ENCODE results near the gene BEST2. TPM values are rescaled to one million over a fixed set of nuclear protein-coding genes. Genes with fewer than 3 reads are reported as not detected.
A peak's percentile ranks its signal among the peaks of the same experiment; 100 is the strongest.

The BEST2 gene
- total RNA-seq (2012; rRNA removed) = not detected in 2 replicates
- polyA plus RNA-seq (2012; rRNA removed) = not detected in 2 replicates
- not detected in 2 replicates for polyA plus RNA-seq (2012; cell fraction: cytosol; rRNA removed)
- 0.07 and 0.13 TPM in 2 replicates for polyA plus RNA-seq (2012; cell fraction: nucleus; rRNA removed; ENCODE audit: low replicate concordance)
- not detected for Bru-seq, nascent RNA
- BruChase-seq, experiment 1, labeled RNA remaining after a 6-hour chase = percentile 9 among the genes with signal in this experiment
- BruChase-seq, experiment 2, labeled RNA remaining after a 2-hour chase = percentile 10 among the genes with signal in this experiment
- long read RNA-seq = 0 reads

- H3K36me3 ChIP-seq (ENCODE audit: control insufficient read depth, insufficient read depth, low read length) = peaks cover 10% of the 10 kb centered on the region
- WGBS, 2 experiments (ENCODE audit: extremely low coverage in 2 of 2, insufficient read length in 1 of 2) = 40% methylated on average over 1 of the region's 14 CpGs; no CpG with 5 or more reads in 1 of the 2 experiments
- H3K9me1 ChIP-seq (ENCODE audit: insufficient read depth, low read length) = no peaks in the 10 kb centered on the region
- H3K4me3 ChIP-seq (ENCODE audit: insufficient read depth, low read depth, low read length) = no peak within 1 kb of the TSS
- no peak within 1 kb of the TSS; the same call in 1 of the 2 replicates for H2AK5ac ChIP-seq (ENCODE audit: low read depth, low read length)
- H2BK15ac ChIP-seq (ENCODE audit: low read depth, low read length) = no peak within 1 kb of the TSS
- H3K9me3 ChIP-seq (ENCODE audit: control insufficient read depth, insufficient read depth, low read length) = peaks cover 5% of the 10 kb centered on the region; the same call in 1 of the 2 replicates
- no peak within 1 kb of the TSS for H3K23ac ChIP-seq (ENCODE audit: low read depth, low read length)
- H2AK9ac ChIP-seq (replicated peaks; ENCODE audit: low read depth, low read length, poor library complexity) = peak within 1 kb of the TSS; percentile 80
- BruUV-seq (replicated peaks) = no TSS peak
- no peak within 1 kb of the TSS for H3K4me2 ChIP-seq (ENCODE audit: low read depth, low read length)
- no peak within 1 kb of the TSS for H3K14ac ChIP-seq (replicated peaks; ENCODE audit: low read depth, low read length)
- no peak within 1 kb of the TSS for H3K9ac ChIP-seq (ENCODE audit: low read depth, low read length)
- no peak within 1 kb of the TSS for H2BK120ac ChIP-seq (ENCODE audit: low read depth, low read length)
- no peak within 1 kb of the TSS for H4K5ac ChIP-seq (ENCODE audit: low read depth, low read length)
- no peaks in the 10 kb centered on the region for H4K20me1 ChIP-seq (ENCODE audit: insufficient read depth, low read length)
- ChIA-PET CTCF (no interaction called here), POLR2A (ENCODE audit: unreplicated experiment) (no interaction called here)
- intact Hi-C loops (cut with micrococcal nuclease) = no loop called here
- H3K4ac ChIP-seq (ENCODE audit: low read depth, low read length) = no peak within 1 kb of the TSS
- no peak for TF ChIP-seq POLR2A (IDR thresholded peaks at IDR 0.05; ENCODE audit: low read depth, low read length)
- TF ChIP-seq BHLHE40 (IDR thresholded peaks at IDR 0.05; ENCODE audit: low read depth, low read length) = no peak
- no peak for TF ChIP-seq SMC3 (IDR thresholded peaks at IDR 0.05; ENCODE audit: low read depth, low read length)
- no peak for TF ChIP-seq CTCF (conservative IDR thresholded peaks at IDR 0.05; ENCODE audit: low read depth, low read length)
- no peak for TF ChIP-seq ELK1 (IDR thresholded peaks at IDR 0.05; ENCODE audit: borderline replicate concordance, low read depth, low read length)
- no peak for TF ChIP-seq NFE2L2 (IDR thresholded peaks at IDR 0.05; ENCODE audit: low read depth, low read length)
- TF ChIP-seq MXI1 (IDR thresholded peaks at IDR 0.05; ENCODE audit: borderline replicate concordance, low read depth, low read length) = no peak
- TF ChIP-seq MAZ (IDR thresholded peaks at IDR 0.05; ENCODE audit: borderline replicate concordance, low read depth, low read length) = no peak
- no peak for TF ChIP-seq RCOR1 (IDR thresholded peaks at IDR 0.05; ENCODE audit: insufficient replicate concordance, low read length)
- no peak for TF ChIP-seq MAFK (IDR thresholded peaks at IDR 0.05; ENCODE audit: low read depth, low read length)
- TF ChIP-seq CEBPB (IDR thresholded peaks at IDR 0.05; ENCODE audit: low read depth, low read length) = no peak
- no peak for TF ChIP-seq USF2 (IDR thresholded peaks at IDR 0.05; ENCODE audit: low read depth, low read length)
- TF ChIP-seq RAD21 (IDR thresholded peaks at IDR 0.05; ENCODE audit: low read length) = no peak
- TF ChIP-seq FOS (IDR thresholded peaks at IDR 0.05; ENCODE audit: low read depth, low read length) = no peak
- H2AFZ ChIP-seq (replicated peaks; ENCODE audit: low read length, poor library complexity) = no peak within 1 kb of the TSS
- H3K18ac ChIP-seq (ENCODE audit: low read depth, low read length) = no peak within 1 kb of the TSS
- H4K91ac ChIP-seq (ENCODE audit: insufficient read depth, low read depth, low read length) = no peak within 1 kb of the TSS
- no peak within 1 kb of the TSS for H4K8ac ChIP-seq (ENCODE audit: low read depth in 2 of 2, low read length in 2 of 2)
- H3K27me3 ChIP-seq (ENCODE audit: control insufficient read depth, insufficient read depth, low read length) = peaks cover 26% of the 10 kb centered on the region
- H3K27ac ChIP-seq (ENCODE audit: insufficient read depth, low read length) = no peak within 1 kb of the TSS
- no peak for DNase-seq
- H3K56ac ChIP-seq (ENCODE audit: extremely low read depth, insufficient read depth, low read length) = no peak within 1 kb of the TSS
- H3K79me1 ChIP-seq (ENCODE audit: low read depth in 1 of 2, low read length in 2 of 2) = no peaks in the 10 kb centered on the region; a peak in 1 of 4 replicates
- no peak within 1 kb of the TSS for H2BK20ac ChIP-seq (ENCODE audit: low read depth, low read length)
- H3K4me1 ChIP-seq (ENCODE audit: control insufficient read depth, insufficient read depth, low read length) = peaks cover 3% of the 10 kb centered on the region; the same call in 1 of the 2 replicates
- dilution Hi-C loops (cut with HindIII; ENCODE audit: low sequenced_read_pairs, unreplicated experiment) = no loop called here
- no peak within 1 kb of the TSS for H2BK5ac ChIP-seq (ENCODE audit: low read depth, low read length, poor library complexity, severe bottlenecking)
- in situ Hi-C loops (cut with MboI; ENCODE audit: low sequenced_read_pairs) = no loop called here
- ATAC-seq (ENCODE audit: low read depth) = no peak
These were observed at the start of gene BEST2 for GRCh38 chr19:12751635-12752034. TSS of gene BEST2 (plus strand) at chr19:12751791. CDS start at chr19:12752593, 802 bp downstream.
